CD4-positive, alpha-beta T cell treated with Interleukin-4 for 4 hours (primary cell): ENCODE data around the gene MLLT10.

ENCODE experiments used
- DNase-seq: peaks from one replicate; pipeline ENCODE4 v3.0.0-alpha.2; 2020

Gene MLLT10

DNA sequence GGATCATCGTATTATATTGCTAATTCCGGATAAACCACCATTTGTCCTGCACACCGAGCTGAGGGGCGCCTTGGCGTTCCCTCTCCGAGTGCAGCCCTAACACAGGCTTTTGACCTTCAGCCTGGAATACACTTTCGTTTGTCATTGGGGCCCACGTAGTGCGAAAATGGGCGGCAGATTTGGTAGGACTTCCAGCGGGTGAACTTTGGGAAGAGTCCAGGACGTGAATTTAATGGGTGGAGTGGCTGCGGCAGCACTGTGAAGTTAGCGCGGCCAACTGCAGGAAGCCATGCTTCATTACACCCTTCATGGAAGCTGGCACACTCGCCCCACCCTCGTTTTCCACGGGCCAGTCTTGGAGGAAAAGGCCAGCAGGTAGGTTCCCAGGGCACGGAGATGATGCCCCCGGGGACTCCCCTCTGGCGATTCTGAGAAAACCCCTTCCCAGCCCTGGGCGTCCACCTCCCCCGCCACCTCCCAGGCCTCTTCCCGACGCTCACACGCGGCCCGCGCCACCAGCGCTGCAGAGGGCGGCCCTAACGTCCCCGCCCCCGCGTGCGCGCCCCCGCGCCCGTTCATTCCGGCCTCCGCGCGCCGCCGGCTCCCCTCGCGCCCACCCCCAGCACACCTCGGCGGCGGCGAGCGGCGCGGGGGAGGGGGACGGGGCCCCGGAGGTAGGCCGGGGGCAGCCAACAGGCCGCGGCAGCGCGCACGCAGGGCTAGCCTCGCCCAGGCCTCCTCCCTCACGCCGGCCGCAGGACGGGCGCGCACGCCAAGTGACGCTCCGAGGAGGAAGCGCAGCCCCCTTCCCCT lies at the start of gene MLLT10:
Gene MLLT10 (plus strand): TSS at position 766 of the 813 bp plus-strand sequence. CDS start 413 bp downstream, outside the sequence.
- DNase-seq, result peak; percentile 94

DNA sequence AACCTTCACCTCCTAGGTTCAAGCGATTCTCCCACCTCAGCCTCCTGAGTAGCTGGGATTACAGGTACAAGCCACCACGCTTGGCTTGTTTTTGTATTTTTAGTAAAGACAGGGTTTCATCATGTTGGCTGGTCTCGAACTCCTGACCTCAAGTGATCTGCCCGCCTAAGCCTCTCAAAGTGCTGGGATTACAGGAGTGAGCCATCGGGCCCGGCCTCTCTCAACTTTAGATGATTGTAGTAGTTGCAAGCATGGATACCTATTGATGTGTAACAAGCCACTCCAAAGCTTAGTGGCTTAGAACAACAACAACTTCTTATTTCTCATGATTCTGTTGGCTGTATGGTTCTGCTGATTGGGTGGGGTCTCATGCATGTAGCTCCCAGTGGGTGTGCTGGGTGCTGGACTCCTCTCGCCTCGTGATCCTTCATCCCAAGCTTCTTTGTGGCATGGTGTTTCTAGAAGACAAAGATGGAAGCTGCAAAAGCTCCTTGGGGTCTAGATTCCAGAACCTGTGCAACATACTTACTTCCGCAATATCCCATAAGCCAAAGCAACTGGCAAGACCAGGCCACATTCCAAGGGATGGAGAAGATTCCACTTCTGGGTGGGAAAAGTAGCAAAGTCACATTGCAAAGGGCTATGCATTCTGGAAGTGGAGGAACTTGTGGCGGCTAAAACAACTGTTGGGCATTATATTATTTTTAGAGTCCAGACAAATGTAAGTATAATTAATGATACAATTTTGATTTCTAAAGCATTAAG lies 46.4 kb upstream of the MLLT10 start:
- DNase-seq, result no peak

DNA sequence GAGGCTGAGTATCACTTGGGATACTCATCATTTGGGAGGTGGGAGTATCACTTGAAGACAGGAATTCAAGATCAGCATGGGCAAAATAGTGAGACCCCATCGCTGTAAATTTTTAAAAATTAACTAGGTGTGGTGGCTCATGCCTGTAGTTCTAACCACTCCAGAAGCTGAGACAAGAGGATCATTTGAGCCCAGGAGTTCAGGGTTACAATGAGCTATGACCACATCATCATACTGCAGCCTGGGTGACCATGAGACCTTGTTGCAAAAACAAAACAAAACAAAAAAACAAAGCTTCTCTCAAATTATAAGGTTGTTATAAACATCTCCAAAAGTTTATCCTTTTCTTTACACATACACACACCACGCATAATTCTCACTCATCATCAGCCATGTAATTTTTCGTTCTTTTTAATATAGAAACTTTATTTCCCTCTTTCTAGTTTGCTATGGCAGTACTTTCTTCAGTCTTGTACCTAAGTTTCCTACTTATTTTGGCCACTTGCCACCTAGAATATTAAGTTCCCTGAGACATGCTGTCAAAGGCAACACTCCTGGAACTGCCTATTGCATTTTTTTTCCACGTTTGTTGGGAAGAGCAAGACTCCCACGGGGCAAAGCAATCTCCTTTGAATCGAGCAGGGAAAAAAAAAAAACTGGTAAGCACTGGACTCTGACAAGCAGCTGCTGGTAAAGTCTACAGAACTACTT lies 45.6 kb upstream of the MLLT10 start:
- no peak for DNase-seq

DNA sequence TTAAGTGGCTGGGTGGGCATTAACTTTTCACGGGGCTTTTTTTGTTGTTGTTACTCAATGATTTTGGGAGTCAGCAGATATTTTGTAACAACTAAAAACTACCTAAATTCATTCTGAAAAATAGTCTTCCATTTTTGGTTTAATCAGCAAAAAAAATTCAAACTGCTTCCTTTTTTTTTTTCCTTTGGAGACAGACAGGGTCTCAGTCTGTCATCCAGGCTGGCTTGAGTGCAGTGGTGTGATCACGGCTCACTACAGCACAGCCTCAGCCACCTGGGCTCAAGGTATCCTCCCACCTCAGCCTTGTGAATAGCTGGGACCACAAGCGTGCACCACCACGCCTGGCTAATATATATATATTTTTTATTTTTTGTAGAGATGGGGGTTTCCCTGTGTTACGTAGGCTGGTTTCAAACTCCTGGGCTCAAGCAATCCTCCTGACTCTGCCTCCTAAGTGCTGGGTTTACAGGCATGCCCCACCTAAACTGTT lies 45.0 kb upstream of the MLLT10 start:
- no peak for DNase-seq

DNA sequence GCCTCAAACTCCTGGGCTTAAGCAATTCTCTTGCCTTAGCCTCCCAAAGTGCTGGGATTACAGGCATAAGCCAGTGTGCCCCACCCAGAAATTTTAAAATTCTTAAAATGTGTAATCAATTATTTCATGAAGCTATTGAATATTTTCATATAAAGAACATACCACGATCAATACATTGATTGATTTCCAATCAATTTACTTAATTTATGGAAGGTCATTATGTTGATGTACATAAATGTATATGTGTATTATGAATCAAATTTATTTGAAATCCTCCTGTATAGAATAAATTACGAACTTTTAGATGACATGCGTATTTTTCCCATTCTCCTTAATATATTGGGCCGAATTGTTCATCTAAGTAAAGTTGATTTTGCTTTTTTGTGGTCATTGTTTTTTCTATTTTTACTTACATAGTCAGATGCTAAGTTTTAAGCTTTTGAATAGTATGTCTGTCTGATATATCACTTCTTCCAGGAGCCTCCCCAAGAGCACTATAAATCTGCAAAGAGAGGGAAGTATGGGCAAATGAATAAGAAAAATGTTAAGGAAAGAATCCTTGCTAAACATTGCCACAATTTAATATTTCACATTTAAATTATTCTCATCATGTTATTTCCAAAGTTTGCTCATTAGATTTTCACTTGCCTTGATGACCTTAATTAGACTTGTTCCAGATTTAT lies 43.9 kb upstream of the MLLT10 start:
- no peak for DNase-seq

DNA sequence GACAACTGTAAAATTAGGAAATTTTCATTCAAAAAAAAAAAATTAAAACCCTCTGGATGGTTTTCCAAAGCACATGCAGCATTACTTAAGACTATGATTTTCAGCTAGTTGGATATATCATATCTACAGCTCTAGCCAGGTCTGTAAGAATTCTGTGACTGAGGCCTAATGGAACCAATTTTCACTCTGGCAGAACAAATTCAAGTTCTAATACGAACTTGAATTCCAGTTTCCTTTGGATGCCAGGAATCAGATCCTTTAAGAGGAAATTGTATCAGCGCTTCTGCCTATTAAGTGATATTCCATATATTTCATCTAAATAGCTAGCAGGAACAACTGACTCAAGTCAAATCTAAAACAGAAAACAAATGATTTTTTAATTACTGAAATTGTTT lies 43.3 kb upstream of the MLLT10 start:
- DNase-seq, result no peak

DNA sequence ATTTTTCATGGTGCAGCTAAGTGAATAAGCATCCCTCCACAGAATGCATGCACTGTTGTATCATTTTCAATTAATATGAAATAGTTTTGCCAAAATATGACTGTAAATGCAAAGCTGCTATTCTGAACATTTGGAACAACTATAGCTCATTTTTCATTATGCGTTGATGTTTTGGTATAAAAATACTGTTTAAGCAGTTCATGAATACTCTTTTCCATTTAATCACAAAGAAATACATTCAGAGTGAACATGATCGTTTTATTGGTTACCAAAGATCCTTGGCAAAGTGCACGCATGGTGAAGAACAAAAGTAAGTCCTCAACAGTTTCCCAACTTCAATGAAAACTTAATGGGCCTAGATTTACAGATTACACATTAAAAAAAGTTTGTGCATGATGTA lies 41.6 kb upstream of the MLLT10 start:
- no peak for DNase-seq

DNA sequence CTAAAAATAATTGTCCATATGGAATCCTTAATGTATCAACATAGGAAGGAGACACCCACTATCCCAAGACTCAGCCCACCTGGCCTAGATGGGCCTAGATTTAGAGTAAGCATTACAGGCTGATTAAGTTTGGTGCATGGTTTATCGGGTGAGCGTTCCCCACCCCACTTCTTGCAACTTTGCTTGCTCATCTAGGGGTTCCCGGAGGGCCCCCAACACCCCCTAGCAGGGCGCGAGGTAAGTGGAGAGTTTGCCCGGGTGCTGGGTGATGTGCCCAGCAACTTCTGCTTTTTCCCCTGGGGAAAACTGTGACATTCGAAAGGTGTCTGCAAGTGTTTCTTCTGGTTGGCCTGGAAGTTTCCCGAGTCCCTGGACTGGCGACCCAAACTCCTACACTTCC lies 40.2 kb upstream of the MLLT10 start:
- DNase-seq, result no peak

DNA sequence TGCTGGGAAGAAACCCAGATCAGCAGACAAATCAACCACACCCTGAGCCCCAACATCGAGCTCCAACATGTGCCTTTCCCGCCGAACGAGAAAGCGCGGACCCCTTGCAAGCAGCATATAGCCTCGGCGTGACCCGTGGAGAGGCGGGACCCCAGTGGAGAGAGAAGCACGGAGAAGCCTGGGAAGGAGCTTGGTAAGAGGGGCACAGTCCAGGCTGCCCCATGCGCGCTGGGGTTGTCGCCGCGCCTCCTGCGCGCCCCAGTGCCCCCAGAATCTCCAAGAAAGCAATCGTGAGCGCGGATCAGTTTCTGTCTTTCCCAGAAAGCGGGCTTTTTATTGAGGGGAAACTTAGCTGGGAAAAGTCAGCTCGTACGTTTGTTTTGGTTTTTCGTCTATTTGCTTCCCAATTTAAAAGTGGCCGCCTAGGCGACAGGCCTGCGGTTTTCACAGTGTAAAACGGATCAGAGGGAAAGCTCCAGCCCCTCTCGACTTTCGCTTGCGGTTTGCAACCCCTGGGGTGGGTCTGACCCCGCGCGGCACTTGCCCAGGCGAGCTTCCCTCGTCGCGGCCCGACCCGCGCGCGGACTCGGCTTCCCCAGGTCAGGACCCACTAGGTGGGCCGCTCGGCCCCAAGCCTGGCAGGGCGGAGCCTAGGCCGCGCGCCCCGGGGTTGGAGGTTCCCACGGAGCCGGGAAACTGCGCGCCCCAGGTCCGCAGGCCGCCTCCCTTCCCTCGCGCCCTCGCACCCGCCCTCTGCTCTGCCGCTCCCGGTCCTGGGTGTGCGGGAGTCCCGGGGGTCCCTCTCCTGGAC lies 39.6 kb upstream of the MLLT10 start:
- DNase-seq, result no peak

DNA sequence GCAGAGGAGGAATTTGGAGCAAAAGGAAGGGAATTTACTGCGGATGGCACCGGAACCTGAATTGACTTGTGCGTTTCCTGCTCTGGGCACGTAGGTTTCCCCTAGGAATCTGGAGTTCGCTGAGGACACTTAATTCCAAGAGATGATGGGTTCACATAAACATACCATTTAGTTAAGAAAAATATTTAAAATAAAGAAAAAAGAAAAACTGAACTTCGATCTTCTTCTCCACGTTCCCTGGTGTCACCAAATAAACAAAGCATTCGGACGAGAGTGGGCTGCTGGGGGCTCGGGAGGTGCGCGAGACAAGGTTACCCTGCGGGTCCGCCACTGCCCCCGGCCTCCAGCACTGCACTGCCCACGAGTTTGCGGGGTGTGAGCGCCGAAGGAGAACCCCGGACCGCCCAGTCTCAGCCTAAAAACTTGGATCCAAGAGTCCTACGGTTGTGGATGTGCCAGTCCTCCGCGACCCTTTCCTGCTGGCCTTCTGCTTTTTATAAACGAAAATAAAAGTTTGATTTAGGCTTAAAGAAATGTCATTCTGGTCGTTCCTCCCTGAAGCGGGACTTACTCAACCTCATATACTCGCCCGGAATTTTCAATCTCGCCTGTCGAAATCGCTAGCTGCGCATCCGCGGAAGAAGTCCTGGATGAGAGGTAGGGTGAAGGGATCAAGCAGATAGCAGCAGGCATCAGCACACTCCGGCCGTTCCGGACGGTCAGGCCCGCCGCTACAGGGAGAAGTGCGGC lies 38.9 kb upstream of the MLLT10 start:
- no peak for DNase-seq

DNA sequence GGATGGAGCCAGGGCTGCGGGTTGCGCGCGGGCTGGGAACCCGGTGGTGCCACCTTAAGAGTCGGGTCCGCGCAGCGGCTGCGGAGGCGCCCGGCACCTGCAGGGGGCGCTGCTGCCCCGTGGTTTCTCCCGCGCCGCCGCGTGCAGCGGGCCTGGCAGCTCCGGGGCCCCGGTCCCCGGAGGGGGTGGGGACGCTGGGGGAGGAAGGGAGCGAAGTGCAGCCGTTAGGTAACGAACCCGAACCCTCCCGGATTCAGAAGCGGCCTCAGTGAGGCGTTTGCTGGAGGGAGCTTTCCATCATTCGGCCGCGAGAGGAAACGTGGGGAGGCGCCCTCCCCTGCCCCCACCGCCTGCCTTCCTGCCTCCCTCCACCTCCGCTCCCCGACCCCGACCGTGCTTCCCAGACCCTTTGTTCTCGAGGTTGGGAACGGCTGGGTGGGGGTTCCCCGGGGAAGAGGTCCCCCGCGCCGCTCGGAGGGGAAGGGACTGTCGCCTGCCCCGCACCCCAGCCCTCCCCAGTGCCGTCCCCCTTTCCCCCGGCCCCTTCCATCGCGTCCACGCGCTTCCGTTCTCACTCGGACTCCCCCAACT lies 38.2 kb upstream of the MLLT10 start:
- DNase-seq, result peak; percentile 80

DNA sequence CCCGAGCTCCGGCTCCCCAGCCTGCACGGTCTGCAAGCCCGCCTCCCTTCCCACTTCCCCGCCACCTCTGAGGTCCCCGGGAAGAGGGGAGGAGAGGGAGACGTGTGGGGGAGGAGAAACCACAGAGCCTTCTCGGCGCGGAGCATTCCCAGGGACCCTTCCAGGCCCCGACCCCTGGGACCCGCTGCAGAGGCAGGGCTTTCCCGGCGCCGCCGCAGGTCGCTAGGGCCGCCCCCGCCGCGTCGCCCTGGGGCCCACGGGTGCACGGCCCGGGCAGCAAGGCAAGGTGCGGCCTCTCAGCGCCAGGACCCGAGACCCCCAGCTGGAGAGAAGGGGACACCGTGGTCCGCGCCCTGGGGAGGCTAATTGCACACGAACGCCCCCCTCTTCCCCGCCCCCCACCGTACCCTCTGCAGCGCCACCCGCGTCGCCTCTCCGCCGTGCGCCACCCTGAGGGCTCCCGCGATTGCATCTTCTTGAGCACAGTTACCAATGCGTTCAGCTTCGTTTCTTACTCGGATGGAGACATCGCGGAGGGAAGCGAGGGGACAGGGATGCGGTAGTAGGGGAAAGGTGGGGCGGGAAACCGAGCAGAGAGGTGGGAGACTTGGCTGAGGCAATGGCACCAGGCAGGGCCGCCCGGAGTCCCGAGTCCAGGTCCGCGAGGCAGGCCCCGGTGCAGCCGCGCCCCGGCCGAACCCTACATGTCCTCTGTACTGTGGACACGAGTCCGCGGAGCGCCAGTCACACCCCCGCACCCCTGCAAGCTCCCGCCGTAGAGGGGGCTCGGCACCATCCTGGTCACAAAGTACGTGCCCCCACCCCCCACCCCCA lies 37.5 kb upstream of the MLLT10 start:
- peak; percentile 32 for DNase-seq

DNA sequence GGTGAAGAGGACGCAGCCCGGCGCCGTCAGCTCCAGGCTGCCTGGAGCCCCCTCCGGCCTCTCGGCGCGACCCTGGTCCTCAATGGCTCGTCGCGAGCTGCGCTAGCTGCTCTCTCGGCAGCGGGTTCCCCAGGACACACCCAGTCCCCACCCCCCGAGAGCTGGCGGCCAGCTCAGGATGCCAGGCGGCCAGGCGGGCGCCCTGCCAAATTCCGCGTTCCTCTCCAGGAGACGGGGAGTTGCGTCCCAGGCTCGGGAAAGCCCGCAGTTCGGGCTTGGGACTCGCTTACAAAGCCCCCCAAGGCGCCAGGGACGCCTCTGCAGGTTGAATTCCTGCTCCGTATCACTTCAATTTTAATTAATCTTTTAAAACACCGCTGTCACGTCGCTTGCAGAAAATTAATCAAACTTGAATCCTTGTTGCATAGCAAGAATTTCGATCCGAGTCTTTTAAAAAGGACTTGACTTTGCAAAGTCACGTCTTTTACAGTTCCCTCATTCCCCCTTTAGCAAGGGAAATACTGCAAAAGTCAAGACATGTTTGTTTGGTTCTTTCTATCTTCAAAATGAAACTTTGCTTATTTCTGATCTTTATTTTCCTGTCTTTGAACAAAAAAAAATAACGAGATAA lies 36.7 kb upstream of the MLLT10 start:
- DNase-seq, result no peak

DNA sequence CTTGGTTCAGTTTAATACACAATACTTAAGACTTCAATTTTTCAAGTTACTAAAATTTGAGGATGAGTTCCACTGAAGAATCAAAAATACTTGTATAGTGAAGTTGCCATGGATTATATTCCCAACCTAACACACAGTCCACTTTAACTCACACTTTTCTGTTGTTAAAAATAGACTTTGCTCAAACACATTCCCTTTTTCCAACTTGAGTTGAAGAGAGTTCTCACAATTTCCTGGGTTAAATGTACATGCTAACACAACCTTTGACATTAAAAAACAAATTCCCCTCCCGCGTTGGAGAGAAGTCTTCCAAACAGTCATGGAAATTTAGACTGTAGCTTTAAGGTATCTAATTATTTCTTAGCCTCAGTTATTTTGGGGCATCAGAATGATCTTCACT lies 35.7 kb upstream of the MLLT10 start:
- DNase-seq, result no peak

DNA sequence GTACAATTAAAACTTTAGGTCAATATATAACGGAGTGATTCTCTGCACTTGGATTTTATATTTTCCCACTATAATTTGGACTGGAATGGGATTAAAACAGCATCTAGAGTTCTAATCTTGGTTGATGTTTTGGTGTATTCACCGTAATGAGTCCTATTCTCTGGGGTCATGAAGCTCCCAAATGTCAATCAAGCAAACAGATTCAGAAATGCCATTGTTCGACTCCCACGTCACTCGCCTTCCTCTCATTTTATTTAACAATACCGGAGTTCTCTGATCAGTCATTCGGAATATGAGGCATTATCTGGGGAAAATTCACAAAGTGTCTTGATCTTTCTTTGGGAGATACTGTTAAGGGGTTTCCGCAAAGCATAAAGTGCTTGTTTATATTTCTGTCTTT lies 35.0 kb upstream of the MLLT10 start:
- DNase-seq, result no peak

DNA sequence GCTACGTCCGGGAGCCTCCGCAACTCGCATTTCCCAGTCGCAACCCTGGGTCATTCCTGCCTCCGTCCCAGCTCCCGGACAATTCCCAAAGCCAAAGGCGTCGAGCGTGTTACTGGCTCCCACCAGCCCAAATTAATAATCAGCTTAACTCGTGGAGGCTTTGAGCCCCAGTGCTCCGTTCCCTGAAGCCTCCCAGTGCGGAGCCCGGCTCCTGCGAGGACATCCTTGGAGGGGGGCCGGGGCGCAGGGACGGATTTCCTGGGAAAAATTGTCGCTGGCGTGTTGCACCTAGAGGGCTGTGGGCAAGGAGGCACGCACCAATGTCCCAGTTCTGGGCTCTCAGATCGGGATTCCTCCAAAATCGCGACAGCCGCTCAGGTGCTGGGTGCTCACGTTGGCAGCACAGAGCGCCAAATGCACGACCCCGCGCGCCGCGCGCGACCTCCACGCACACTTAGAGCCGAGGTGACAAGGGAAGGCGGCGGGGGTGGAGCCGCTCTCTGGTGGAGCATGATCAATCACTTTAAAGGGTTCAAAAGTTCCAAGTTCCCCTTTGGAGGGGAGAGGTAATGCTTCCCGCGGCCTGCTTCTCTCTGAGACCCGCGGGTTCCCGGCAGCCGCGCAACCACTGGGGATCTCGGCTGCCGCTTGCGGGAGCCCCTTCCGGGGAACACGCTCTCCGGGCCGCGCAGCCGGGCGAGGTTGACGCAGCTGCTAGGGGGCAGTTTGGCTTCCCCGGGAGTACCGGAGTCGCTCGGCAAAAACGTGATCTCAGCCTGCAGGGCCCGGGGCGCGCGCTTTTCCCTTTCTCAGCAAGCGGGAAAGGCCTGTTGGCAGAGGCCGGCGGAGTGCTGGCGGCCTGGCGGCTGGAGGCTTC lies 34.1 kb upstream of the MLLT10 start:
- no peak for DNase-seq

DNA sequence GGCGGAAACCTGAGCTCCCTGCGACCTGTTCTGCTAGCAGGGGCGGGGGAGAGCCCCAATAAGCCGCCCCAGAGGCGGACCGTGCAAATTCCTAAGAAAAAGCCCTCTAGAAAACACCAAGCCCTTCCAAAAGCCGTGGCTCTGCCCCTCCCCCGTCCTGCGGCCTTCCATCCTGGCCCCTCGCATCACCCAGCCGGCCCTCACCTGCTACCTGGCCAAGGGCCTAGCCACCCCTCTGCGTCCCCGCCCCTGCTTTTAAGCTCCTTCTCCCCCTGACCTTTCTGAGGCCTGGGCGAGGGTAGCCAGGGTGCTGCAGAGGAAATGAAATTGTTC lies 33.5 kb upstream of the MLLT10 start:
- no peak for DNase-seq

DNA sequence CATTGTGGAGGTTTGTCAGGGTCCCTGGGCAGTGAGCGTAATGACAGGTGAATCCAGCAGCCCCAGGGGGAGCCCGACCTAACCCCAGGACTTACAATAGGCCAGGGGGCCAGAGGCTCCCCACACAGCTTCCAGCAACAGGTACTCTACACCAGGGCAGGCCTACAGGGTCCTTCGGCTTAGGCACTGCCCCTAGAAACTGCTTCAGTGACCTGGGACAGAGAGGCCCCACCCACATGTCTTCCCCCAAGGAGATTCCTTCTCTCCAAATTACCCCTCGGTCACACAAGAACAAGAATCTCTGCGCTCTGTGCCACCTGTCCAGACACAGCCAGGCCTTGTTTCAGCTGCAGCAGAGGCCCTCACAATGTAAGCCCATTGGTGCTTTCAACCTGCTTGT lies 32.9 kb upstream of the MLLT10 start:
- DNase-seq, result no peak
